HG03039 (cell line): ENCODE measurements around the gene MYO9A.
"Not testable (repeated sequence)": the region's sequence is repeated elsewhere in the genome, so short reads cannot be mapped to it uniquely, and the experiment has no call there.

Experiments used
- ATAC-seq: cut with Tn5 transposase; IDR thresholded peaks from one replicate; pipeline ENCODE4 v1.9.1; 2021; ENCODE audit warnings: mild to moderate bottlenecking, moderate library complexity; ENCODE audit not compliant: unreplicated experiment

The MYO9A gene

DNA sequence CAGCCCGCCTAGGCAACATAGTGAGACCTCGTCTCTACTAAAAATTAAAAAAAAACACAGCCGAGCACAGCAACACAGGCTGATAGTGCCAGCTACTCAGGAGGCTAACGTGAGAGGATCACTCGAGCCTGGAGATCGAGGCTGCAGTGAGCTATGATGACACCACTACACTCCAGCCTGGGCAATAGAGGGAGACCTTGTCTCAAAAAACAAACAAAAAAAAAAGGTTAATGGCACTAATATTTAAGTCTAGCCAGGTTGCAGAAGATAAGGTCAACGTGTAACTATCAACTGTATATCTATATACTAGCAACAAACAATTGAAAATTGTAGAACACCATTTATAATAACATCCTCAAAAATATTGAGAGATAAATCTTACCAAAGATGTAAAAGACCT is 75.1 kb downstream of the MYO9A start:
- ATAC-seq, result no peak

DNA sequence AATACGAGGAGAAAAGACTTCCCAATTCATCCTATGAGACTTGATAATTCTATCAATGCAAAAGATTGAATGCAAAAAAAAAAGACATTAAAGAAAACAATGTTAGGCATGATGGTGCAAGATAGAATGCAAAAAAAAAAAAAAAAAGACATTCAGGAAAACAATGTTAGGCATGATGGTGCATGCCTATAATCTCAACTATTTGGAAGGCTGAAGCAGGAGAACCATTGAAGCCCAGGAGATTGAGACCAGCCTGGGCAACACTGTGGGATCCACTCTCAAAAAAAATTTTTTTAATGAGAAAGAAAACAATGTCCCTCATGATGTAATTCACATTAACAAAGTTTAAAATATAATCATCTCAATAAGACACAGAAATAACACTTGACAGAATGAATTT is 75.9 kb downstream of the MYO9A start:
- no peak for ATAC-seq

DNA sequence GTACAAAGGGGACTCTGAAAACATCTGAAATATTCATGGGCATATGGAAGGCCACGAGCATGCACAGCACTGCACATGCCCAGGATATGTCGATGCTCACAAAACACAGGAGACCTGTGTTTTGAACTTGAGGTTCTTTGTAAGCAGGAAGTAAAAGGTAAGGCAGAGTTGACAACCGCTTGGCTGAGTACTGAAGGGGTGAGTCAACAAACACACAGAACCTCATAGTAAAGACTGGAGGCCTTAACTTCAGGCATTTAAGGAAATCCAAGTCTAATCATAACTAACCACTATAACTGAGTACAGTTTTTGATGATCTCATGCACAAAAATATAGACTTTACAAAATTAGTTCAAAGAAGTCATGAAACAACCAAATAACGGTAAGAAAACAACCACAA is 80.6 kb downstream of the MYO9A start:
- no peak for ATAC-seq

DNA sequence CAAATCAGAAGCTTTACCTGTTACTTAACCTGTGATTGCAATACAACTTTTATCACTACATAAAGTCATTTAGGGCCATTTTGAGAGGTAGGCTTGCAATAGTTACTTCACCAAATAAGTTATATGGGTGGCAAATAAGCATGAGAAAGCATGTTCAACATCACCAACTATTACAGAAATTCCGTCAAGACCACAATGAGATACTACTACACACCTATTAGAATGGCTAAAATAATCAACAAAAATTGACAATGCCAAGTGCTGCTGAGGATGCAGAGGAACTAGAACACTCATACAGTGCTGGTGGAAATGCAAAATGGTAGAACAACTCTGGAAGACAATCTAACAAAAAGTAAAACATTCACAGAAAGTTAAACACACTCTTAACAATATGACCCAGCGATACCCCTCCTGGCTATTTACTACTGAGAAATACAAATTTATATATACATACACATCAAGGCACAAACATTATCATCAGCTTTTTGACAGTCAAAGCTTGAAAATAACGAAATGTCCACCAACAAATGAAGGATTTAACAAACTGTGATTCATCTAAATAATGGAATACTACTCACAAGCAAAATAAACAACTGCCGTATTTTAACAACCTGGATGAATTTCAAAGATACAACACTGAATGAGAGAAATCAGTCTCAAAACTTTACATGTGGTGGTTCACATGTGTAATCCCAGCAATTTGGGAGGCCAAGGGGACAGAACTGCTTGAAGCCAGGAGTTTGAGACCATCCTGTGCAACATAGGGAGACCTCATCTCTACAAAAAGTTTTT is 82.9 kb downstream of the MYO9A start:
- no peak for ATAC-seq

DNA sequence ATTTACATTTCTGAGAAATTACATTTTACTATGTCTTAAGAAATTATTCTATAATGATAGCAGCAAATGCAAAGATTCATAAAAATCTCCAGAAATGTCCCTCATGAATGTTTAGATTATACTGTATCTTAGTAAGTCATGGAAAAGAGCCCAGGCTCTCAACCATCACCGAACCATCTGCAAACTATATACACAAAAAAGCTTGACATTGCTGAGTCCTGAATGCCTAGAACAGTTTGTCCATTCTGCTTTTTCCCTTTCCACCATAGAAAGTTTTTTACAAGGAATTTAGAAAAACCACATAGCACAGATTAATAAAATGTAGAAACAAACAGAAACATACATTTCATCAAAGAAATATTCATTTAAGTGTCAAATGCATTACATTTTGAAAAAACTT is 83.6 kb downstream of the MYO9A start:
- no peak for ATAC-seq

DNA sequence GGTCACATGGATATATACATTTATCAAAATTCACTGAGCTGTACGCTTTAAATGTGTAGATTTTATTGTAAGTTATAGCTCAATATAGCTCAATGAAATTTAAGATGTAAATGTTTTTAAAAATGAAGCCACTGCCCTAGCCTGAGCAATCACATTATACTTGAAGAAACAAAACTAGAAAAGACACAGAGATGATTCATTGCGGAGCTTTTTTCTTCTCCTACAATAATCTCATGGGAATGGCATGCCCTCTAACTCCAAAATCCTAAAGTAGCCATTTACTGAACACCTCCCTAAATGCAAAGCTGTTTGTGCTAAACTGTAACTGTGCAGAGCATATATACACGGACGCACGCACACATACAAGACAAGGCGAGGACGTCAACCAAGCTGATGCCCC is 84.2 kb downstream of the MYO9A start:
- ATAC-seq, result no peak

DNA sequence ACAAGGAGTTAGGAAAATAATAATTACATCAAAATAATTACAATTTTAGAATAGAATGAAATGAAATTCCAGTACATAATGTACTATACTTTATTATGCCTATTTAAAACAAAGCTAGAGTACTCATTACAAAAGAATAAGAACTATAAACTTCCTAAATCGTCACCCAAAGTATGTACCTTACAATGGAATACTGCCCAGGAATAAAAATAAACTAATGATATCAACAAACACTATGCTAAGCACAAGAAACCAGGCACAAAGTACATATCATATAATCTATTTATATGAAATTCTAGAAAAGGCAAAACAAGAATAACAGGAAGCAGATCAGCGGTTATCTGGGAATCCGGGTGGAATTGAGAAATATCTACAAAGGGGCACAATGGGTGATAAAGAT is 84.7 kb downstream of the MYO9A start:
- no peak for ATAC-seq

DNA sequence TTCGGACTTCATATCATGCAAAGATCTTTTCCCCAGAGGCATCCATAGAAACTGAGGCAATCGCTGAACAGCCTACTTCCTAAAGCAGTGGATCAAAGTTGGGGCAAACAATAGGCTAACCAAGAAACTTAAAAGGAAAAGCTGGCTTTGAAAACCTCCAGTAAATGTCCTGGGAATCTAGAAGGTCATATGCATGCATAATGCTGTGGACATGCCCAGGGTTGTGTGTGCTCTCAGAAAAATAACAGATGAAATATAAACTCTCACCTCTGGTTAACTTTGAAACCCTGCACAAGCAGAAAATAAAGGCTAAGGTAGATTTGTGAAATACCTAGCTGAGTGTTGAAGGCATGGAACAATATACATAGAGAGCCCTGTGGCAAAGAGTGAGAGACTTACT is 96.3 kb downstream of the MYO9A start:
- no peak for ATAC-seq

DNA sequence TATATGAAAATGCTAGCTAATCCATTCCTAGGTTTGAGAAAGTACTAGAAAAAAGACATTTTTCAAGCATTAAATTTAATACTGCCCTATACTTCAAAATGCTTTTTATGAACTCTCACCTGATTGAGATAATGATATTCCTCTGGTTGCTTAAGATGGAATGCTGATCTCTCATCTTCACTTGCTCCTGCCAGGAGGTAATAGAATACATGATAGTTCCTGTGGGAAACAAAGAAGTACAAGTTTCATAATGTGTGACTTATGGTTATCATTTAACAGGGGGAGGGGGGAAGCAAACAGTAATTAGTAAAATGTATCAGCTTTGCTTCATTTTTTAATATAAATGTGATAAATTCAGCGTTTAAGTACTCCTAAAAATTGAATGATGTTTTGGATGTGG is 97.2 kb downstream of the MYO9A start:
- ATAC-seq, result no peak

DNA sequence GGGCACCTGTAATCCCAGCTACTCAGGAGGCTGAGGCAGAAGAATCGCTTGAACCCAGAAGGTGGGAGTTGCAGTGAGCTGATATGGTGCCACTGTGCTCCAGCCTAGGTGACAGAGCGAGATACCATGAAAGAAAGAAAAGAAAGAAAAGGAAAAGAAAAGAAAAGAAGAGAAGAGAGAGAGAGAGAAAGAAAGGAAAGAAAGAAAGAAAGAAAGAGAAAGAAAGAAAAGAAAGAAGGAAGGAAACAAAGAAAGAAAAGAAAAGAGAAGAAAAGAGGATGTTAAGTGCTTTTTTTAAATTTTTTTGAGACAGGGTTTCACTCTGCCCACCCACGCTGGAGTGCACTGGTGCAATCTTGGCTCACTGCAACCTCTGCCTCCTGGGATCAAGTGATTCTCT is 103.4 kb downstream of the MYO9A start:
- not testable (repeated sequence) for ATAC-seq

DNA sequence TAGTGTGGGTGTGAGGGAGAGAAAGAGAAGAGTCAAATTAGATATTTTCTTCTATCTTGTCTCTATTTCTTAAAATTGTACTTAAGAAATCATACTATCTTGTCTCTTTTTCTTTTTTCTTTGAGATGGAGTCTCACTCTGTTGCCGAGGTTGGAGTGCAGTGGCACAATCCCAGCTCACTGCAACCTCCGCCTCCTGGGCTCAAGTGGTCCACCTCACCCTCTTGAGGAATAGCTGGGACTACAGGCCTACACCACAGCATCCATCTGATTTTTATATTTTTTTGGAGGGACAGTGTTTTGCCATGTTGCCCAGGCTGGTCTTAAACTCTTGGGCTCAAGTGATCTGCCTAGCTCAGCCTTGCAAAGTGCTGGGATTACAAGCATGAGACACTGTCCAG is 104.2 kb downstream of the MYO9A start:
- ATAC-seq, result no peak

DNA sequence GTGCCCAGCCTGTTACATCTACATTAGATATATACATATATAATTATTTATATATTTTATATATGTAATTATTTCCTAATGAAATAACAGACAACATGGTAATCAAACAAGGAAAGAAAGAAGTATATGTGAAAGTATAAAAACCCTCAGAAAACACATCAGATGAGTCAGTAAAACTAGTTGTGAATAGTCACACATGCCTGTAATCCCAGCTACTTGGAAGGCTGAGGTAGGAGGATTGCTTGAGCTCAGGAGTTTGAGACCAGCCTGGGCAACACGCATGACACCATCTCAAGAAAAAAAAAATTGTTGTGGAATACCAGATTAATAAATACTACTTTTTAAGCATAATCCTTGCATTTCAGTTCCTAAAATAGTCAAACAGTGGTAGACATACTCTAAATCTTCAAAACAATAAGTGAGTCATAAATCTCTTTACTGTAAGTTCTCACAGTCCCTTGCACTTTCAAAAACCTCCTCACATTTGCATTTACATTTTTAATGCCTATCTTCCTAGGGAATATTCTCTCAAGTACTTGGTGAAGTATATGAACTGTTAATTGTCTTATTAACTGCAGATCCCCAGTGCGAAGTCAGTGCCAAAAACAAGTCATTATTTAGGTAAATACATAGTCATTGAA is 106.5 kb downstream of the MYO9A start:
- no peak for ATAC-seq

DNA sequence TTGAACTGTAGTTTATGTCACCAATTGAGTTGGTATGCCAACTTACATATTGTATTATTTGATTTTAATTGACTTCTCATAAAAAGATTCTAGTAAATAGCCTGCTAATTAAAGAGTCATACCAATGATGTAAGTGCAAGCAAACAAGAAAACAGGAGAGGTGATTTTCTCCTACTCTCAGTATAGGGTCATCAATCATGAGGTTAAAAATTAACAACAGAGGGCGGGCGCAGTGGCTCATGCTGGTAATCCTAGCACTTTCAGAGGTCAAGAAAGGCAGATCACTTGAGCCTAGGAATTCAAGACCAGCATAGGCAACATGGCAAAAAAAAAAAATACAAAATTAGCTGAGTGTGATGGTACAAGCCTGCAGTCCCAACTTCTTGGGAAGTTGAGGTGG is 108.7 kb downstream of the MYO9A start:
- ATAC-seq, result no peak

DNA sequence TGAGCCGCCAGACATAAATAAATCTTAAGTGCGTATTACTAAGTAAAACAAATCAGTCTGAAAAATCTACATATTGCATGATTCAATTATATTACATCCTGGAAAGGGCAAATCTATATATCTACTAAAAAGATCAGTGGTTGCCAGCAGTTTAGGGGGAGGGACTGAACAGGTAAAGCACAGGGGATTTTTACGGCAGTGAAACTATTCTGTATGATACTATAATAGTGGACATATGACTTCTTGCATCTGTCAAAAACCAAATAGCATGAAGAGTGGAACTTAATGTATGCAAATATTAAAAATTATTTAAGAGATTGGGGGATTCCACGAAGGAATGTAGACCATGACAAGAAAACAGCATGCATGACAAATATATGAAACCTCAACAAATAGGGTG is 111.6 kb downstream of the MYO9A start:
- no peak for ATAC-seq

DNA sequence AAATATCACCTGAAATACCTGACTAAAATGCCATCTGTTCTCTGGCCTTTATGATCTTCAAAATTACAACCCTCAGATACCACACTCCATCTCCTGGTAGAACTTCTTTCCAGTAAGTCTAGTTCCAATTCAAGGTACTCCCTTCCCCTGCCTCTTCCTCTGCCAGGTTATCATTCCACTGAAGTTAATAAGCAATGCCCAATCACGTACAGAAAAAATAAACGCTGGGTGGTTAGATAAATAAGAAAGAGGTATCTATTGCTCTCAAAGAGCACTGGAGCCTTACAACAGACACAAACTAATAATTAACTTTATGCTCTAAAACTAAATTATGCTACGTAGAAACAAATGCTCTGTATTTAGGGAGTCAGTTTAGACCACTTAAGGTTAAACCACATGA is 112.5 kb downstream of the MYO9A start:
- no peak for ATAC-seq

DNA sequence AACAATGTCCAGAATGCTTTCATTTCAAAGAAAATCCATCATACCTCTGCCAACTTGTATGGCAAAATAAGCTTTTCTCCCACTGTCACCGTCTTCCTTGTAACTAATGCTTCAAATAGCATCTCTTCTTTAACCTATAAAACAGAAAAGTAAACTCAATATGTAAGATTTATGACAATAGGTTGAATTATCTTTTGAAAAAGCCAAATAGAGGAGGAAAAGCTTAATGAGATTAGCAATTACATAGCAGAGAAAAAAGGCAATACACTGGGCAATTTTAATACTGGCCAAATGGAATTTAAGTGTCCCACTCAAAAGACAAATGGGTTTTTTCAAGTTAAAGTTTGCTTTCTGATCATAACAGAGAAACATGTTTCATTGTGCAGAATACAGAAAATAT is 118.1 kb downstream of the MYO9A start:
- no peak for ATAC-seq

DNA sequence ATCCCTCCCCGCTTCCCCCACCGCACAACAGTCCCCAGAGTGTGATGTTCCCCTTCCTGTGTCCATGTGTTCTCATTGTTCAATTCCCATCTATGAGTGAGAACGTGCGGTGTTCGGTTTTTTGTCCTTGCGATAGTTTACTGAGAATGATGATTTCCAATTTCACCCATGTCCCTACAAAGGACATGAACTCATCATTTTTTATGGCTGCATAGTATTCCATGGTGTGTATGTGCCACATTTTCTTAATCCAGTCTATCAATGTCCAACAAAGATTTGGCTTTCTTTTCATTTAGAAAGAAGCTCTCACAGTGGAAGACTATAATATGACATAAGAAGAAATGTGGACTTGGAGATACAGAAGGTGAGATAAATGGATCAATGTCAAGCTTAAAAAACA is 119.2 kb downstream of the MYO9A start:
- ATAC-seq, result not testable (repeated sequence)

DNA sequence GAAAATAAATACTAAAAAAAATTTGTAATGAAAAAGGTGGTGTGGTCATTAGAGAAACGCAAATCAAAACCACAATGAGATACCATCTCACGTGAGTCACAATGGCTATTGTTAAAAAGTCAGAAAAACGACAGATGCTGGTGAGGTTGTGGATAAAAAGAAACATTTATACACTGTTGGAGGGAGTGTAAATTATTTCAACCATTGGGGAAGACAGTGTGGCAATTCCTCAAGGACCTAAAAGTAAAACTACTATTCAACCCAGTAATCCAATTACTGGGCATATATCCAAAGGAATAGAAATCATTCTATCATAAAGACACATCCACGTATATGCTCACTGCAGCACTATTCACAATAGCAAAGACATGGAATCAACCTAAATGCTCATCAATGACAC is 120.3 kb downstream of the MYO9A start:
- ATAC-seq, result no peak

DNA sequence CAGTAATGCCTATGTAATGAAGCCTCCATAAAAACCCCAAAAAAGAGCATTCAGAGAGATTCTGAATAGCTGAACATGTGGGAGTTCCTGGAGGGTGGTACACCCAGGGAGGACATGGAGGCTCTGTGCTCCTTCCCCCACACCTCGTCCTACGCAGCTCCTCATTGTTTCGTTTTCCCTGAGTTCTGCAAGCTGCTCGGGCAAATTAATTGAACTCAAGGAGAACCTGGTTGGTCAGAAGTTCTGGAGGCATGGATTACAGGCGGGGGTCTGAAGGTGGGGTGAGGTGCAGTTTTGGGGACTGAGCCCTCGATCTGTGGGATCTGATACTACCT is 142.2 kb downstream of the MYO9A start:
- ATAC-seq, result no peak

DNA sequence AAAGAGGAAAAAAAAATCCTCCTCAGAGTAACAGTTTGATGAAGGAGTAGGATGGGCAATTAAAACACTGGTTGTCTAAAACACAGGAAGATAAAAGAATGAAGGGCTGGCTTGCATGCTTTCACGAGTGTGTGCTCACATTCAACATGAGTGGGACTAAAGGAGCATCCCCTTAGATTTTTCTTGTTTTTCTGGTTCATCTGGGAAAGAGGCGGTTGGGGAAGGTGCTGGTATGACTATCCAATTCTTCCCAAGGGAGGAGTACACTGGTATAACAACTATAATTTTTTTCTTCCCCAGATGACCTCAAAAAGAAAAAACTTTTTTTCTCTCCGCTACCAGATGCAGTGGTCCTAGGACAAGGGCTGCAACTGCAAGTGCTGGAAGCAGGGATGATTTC is 143.7 kb downstream of the MYO9A start:
- ATAC-seq, result no peak

DNA sequence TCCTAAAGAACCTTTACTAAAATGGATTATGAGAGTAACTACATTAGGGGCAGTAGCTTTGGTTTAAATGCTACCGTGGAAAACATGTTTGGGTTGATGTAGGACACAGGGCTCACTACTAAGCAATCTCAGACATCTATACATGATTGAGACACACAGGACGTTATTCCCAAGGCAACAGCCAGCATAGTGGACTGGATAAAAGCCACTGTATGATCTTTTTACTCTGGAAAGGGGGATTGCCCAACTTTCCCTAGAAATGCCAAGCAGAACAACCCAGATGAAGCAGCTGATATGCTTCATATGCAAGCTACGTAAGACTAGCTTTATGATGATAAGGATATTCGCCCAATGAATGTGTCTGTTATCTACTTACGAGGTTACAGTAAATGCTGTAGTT is 144.6 kb downstream of the MYO9A start:
- no peak for ATAC-seq

DNA sequence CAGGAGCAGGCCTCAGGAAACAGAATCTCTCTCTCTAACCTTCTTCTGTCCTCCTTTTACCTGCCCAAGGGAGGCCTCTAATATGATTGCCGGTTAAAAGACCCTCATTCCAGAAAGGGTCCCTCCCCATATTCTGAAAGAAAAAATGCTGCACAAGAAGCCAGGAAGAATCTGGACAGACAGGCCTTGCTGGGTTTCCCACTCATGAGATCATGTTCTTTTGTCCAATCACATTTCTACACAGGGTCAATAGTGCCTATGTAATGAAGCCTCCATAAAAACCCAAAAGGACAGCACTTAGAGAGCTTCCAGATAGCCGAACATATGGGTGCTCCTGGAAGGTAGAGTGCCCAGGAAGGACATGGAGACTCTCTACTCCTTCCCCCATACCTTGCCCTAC is 146.0 kb downstream of the MYO9A start:
- no peak for ATAC-seq

DNA sequence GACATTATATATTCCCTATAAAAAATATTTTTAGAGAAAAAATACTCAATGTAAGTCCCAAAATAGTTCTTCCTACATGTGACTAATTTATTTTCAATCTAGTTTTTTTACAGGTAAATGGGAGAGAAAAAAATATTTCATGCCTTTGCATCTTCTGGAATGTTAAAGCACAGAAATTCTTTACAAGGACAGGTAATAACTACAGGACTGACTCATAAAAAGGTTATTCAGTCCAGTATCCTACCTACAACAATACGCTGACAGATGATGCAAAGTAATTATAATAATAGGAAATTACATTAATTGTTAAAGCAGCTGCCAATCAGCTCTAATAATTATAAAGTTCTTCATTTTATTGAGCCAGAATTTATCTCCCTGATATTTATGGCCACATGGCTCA is 147.5 kb downstream of the MYO9A start:
- ATAC-seq, result no peak
